Stimulated activated naive CD8-positive, alpha-beta T cell treated with anti-CD3 and anti-CD28 coated beads, Interleukin-15, Interleukin-2, amounts not matched to agents 100 U/mL and 50 U/mL, for 24 hours (primary cell): Measurements from ENCODE around the gene HBS1L.

Experiments
- ATAC-seq: fragments of 150-1000 bp; cut with Tn5 transposase; one replicate; pipeline ENCODE4 v1.10.0; 2021
- DNase-seq: peaks from one replicate; pipeline ENCODE4 v3.0.0; 2021

The HBS1L gene

GRCh38 chr6:135033238-135033637 lies 21.4 kb downstream of the HBS1L start:
- DNase-seq (no peak), ATAC-seq (no peak)

GRCh38 chr6:135030532-135031178 lies 24.0 kb downstream of the HBS1L start:
- DNase-seq (no peak), ATAC-seq (peak; percentile 22)

DNA sequence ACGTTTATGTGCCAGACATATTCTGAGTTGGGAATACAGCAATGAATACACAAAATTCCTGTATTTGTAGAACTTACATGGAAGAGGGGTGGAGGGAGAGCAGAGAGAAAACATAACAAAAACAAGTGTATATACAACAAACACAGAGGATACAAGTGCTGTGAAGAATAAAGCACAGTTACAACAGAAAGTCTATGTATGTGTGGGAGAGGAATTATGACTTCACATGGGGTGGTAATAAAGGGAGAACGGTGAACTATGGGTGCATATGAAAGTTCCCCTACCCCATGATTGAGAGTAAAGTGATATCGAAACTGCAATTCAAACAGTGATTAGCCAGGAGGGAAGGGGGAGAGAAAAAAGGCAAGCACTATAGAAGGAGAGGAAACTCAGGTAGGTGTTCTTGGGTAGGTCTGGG lies 24.6 kb downstream of the HBS1L start:
- ATAC-seq (peak; percentile 99), DNase-seq (no peak)

DNA sequence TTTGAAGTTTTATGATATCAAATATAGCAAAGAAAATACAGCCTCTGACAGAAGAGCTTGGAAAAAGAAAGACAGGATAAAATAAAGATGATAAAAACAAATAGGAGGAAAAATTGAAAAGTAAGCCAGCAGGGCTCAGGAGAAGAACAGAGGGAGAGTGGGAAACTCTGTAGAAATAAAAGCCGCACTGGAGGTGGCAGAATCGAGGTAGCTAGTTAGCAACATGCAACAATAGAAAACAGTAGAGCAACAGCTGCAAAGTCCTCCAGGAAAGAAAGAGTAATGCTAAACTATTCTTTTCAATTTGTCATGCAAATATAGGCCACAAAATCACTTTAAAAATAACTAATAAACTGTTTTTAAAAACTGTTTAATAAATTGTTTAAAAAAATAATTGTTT lies 28.8 kb downstream of the HBS1L start:
- DNase-seq (no peak), ATAC-seq (no peak)

- no peak for ATAC-seq
- DNase-seq = no peak
Observed at GRCh38 chr6:135025175-135025574, 29.4 kb downstream of the HBS1L start.

DNA sequence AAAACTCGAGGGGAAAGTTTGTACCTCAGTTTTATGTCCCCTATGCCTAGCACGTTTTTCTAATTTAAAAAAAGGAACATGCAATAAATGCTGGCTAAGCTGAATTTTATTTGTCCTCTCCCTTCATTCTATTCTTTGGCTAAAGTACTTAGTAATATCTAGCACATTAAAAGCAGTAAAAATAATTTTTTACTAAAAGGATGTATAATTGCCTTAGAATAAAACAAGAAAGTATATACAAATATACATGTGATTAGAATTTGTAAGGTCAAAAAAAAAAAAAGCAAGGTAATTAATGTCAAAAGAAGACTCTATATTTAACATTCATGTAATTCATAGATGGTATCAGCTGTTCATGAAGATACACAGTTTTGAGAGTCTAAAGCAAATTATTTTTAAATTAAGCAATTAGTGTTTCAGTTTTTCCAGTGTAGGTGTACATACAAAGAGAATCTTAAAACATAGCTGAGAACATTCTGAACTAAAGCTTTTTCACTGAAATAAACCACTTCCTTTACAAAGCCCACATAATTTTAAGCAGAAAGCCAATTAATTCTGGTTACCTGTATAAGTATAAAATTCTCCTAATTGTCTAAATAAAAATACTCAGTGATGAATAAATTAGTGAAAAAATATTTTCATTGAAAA lies 32.4 kb downstream of the HBS1L start:
- DNase-seq (no peak), ATAC-seq (no peak)

- ATAC-seq = no peak
- no peak for DNase-seq
Observed at GRCh38 chr6:135021310-135022049, 33.1 kb downstream of the HBS1L start.

- DNase-seq = no peak
- no peak for ATAC-seq
Observed at GRCh38 chr6:135018941-135019340, 35.7 kb downstream of the HBS1L start.

- DNase-seq (no peak), ATAC-seq (no peak)
Observed at GRCh38 chr6:135018052-135018451, 36.6 kb downstream of the HBS1L start.

- peak; percentile 91 for ATAC-seq
- peak; percentile 20 for DNase-seq
Observed at GRCh38 chr6:135014353-135014832, 40.2 kb downstream of the HBS1L start.

- no peak for DNase-seq
- no peak for ATAC-seq
Observed at GRCh38 chr6:135013211-135013610, 41.4 kb downstream of the HBS1L start.

DNA sequence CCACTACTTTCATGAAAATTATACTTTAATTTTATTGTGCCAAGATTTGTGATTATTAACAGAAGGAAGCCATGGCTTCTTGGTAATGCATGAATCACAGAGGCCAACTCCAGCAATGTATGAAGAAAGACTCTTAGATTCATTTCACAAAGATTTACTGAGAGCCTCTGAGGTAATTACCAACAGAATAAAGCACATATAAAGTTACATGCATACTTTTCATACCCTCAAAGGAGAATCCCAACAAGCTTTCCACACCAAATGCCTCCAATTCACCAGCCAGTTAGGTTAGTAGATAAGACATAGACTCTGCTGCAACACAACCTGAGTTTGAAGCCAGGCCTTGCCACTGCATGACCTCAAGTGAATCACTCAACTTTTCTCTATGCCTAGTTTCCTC lies 41.9 kb downstream of the HBS1L start:
- no peak for DNase-seq
- no peak for ATAC-seq

GRCh38 chr6:135012349-135012748 lies 42.3 kb downstream of the HBS1L start:
- ATAC-seq = no peak

DNA sequence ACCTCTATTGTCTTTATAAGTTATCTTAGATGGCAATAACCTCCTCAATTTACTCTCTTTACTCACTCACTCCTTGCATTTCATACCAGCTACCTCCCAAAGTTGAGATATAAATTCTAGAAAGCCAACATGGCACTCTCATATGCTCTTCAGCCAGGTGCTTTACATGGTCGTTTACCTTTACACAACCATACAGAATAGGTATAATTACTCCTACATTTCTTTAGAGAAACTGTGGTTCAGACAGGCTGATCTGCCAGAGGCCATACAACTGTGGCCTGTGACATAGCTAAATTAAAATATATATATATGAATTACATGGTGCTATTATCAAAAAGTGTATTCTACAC lies 45.7 kb downstream of the HBS1L start:
- no peak for ATAC-seq
- no peak for DNase-seq

More at GRCh38 chr6:135012349-135012748, 42.3 kb downstream of the HBS1L start:
- no peak for DNase-seq

- DNase-seq = no peak
- ATAC-seq = peak; percentile 92
Observed at GRCh38 chr6:135008072-135008940, 46.3 kb downstream of the HBS1L start.

DNA sequence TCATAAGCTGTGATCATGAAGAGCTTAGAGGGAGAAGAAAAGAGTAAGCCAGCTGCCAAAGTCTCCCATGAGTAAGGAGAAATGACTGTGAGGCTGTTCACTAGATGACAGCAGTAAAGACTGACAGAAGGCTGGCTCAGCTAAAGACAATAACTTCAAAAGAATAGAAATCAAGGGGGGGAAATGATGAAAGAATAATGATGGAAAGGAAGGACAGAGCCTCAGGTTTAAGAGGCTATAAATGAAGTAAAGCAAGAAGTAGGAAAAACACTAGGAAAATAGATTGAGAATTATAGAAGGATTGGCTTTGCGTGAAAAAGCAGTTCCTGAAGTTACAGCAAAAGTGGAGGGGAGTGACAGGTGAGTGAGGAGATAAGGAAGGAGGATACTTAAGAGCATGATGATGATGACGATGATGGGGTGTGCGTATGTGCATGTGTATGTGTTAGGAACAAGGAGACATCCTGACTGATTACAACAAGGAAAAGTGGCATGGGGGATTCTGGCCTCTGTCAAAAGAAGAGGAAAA lies 48.2 kb downstream of the HBS1L start:
- no peak for ATAC-seq
- no peak for DNase-seq

DNA sequence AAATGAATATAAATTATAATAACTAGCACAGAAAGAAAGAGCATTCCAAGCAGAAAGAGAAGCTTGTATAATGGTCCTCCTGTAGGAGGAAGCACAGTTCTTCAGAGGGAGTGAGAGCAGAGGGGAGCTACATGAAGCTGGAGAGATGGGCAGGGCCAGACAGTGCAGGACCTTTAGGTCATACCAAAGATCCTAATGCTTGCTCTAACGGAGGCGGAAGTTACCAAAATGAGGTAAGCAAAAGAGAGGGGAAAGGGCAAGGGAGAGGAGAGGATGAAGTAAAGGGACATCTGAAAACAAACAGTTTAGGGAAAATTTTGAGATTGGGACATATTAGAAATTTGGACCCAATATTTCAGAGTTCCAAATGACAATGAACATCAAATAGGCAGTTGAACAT lies 50.2 kb downstream of the HBS1L start:
- ATAC-seq = no peak

DNA sequence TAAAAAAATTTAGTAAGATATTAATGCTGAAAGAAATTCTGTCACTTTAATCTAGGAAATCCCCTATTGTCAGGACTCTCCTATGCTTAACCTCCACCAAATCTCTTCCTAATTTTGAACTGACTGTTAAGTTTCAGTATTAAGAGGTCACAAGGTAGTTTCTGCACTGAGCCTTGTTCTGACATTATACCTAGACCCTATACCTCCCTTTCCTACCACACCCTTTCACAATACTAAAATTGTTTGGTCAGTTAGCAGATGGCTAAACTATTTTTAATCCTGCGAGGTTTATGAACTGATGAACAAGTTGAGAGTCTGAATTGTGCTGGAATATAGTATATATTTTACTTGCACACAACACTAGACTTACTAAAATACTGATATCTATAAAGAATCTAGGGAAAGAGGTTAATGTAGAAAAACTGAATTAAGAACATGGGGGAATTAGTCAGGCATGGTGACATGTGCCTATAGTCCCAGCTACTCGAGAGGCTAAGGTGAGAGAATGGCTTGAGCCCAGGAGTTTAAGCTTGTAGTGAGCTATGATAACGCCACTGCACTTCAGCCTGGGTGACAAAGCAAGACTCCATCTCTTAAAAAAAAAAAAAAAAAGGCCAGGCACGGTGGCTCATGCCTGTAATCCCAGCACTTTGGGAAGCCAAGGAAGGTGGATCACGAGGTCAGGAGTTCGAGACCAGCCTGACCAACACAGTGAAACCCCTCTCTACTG lies 51.5 kb downstream of the HBS1L start:
- DNase-seq (no peak), ATAC-seq (peak; percentile 79)

More for the DNA sequence above, 50.2 kb downstream of the HBS1L start:
- no peak for DNase-seq

- ATAC-seq (no peak), DNase-seq (no peak)
Observed at GRCh38 chr6:135002229-135002844, 52.3 kb downstream of the HBS1L start.

DNA sequence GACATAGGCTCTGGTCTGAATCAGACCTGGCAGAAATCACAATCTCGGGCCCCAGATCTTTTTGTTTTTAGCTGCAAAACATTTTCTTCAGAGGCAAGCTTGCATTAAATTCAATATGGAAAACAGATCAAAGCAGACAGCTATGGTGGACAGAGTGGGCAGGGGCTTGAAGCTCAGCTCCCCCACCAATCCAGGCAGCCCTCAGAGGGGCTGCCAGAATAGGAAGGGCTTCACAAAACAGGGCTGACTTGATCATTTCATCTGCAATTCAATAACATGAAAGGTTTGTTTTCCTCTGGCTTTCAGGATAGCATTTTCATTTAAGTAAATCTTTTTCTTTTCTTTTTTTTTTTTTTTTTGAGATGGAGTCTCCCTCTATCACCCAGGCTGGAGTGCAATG lies 55.5 kb downstream of the HBS1L start:
- ATAC-seq = no peak
- DNase-seq = no peak
